Activated CD8-positive, alpha-beta memory T cell treated with anti-CD3 and anti-CD28 coated beads, Interleukin-2, amount 50 U/mL, for 4 hours (primary cell): ENCODE results near the gene ARHGAP21.
A peak's percentile ranks its signal among the peaks of the same experiment; 100 is the strongest.
"Not testable (repeated sequence)": the region's sequence is repeated elsewhere in the genome, so short reads cannot be mapped to it uniquely, and the experiment has no call there.

Source experiments
- DNase-seq: peaks from one replicate; pipeline ENCODE4 v3.0.0-alpha.2; 2020

ARHGAP21 gene

DNA sequence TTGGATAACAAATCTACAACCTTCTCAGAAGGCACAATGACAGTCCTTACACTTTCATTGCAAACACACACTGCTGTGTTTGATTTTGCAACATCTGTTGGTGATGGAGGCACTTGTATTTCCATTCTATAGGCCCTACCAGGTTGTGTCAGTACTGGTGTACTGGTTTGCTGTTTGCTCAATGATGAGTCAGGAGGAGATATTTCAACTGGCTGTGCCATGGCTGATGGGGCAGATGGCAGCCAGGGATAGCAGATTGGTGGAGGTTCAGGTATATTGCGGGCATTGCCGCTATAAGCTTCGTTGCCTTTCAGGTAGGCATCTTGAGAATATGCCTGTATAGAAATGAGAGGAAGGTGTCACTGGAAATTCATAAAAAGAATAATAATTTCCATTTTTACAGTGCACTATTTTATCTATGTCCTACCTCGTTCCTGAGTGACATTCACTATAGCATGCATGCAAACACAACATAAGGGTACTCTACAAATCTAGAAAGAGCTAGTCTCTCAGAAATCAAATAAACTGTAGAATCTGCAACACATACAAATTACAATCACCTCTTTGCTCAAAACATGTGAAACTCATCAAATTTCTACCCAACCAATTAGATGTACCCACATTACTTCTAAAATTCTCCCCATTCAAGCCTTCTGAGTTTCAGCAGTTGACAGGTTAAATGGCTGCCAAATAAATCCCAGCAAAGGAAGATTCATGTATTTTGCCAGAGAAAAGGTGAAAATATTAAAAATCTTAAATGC lies 102.5 kb downstream of the ARHGAP21 start:
- not testable (repeated sequence) for DNase-seq

DNA sequence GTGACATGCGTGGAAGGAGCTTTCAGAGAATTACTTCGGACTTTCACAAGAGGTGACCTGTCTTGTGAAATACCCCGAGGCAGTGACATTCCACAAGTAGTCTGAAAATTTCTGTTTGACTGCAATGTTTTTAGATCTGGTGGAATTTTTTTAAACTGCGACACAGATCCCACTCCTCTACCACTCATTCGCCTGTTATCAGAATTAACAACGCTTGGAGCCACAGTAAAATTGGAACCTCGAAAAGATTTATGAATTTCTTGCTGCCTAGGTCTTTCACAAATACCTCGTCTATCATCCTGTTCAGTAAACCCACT lies 103.7 kb downstream of the ARHGAP21 start:
- not testable (repeated sequence) for DNase-seq

DNA sequence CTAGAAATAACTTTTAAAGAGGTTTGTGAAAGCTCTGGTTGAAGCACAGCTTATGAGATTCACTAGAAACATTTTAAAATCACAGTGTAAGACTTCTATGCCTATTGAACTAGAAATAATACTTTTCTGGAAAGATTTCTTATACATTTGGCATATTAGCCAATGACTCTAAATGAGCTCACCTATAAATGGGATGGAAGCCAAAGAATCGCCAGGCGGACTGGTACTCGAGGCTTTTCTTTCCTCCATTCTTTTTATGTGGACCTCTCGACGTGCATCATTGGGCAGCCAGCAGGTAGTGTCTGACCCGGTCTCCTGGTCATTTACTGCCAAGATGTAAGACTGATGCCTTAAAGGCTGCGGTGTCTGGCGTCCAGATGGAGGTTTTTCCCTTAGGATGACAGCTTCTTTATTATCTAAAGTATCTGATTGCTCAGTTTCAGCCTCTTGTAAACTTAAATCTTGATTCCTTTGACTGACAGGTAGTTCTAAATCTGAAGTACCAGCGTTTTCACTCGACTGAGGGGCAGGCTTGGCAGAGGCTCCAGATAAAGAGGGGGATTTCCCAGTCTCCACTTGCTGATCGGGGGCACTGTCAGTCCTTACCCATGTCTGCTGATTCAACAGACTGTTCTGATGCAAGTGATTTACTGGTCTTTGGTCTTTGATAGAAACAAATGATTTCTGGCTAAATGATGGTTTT lies 104.2 kb downstream of the ARHGAP21 start:
- DNase-seq = not testable (repeated sequence)

DNA sequence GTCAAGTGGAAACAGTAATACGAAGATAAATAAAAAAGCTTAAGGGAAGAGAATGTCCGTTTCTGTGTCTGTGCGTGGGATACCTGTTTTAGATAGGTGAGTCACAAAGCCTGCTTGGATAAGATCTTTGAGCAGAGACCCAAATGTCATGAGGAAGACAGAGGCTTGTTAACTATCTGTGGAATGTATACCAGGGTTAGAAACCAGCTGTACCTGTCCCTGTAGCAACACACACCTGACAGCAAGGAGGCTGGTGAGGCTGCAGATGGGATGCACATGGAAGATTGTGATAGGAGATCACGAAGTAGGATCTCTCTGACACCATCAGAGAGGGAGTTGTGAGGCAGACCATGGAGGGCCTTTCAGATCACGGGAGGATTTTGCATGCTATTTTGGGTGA lies 105.3 kb downstream of the ARHGAP21 start:
- DNase-seq = no peak

DNA sequence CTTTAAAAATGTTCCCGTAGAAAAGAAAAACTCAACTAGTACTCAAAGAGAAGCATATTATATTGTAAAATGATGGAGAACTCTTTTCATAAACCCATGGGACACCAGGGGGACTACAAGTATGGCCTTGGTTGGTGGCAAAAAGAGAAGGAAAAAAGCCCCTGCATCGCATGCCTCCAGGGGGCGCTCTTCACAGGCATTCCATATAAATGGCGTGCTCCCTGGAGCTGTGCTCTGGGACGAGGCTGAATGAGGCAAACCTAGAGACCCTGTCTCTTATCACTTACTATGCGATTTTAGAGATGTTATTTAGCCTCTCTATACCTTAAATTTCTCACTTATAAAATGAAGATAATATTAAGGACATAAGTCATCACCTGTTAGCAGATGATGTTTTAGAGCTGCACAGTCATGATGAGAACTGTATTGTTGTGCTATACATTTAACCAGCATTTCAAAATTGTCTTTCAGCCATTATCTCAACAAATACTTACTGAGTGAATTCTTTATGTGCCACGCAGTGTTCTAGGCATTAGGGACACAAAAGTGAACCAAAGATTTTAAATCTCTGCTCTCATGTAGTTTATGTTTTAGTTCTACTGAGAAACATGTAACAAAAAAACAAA lies 105.8 kb downstream of the ARHGAP21 start:
- DNase-seq = peak; percentile 37

DNA sequence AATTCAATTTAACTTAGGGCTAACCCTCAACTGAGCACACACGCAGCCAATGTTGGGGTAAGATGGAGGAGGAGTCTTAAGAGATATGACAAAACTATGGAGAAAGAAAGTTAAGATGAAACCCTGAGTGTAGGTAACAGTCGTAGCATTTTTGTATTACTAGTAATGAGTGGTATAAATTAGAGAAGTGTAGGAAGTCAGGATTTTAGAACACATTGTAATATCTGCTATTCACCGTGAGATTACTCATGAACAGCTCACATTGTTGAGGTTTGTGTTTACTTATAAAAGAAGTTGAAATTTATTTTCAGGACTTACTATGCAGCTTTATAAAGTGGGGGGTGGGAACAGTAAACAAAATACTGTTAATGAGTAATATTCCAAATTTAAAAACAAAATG lies 107.2 kb downstream of the ARHGAP21 start:
- no peak for DNase-seq

DNA sequence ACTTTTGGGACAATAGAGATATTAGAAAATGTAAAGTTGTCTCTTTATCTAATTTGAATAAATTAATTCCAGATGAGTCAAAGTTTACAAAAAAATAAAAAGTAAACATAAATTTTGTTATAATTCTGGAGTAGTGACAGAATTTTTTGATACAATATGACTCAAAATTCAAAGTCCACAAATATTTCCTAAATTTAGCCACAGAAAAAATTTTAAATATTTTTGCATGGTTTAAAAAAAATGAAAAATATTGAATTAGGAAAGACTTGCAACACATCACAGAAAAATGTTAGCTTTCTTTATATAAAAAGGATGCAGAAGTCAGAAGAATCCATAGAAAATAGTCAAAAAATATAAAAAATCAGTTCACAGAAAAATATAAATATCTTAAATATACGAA lies 117.7 kb downstream of the ARHGAP21 start:
- no peak for DNase-seq

DNA sequence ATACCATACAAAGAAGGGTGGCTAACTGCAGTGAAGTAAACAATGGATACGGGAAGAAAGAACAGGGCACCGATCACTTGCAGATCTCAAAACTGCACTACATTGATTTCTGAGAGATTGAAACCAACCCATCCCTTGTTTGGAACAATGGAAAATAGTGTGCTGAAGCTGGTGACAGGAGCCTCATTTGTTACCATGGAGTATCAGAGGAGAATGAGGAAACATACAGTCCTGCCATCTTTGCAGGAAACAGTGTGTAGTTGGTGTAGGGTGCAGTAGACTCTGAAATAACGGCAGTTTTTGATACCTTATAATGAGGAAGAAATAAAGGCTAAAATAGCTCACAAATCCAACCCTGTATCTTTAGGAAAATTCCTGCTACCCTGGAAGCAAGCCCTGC lies 118.5 kb downstream of the ARHGAP21 start:
- DNase-seq = no peak

DNA sequence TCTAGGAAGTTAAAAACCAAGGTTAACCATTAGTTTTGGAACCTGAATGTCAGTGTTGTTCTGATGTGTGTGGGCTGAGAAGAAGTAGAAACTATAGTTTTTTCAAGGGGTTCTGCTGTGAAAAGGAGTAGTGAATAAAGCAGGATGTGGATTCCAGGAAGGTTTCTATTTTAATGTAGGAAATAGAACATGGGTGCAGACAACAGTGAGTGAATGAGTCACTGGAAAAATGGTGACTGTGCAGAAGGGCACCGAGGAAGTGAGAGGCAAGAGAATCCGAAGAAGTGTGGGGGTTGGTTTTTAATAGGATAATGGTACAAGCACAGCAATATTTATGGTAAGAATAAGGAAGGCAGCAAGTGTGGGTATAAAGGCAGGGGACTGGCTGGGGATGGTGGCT lies 120.4 kb downstream of the ARHGAP21 start:
- no peak for DNase-seq

DNA sequence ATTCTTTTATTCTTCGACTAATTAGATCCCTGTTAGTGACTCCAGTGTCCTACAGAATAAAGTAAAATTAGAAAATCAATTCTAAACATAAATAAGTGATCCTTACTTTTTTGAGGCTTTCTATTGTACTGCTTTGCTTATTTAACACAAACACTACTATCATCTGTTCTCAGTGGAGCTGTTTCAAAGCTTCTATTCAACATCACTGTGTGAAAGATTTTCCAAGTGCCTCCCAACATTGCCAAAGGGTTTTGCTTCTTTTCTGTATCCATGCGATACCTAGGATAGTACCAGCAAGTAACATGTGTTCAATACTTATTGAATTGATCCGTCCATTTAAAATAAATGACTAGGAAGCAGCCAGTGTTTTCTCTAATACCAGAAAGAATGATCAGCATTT lies 125.7 kb downstream of the ARHGAP21 start:
- no peak for DNase-seq

DNA sequence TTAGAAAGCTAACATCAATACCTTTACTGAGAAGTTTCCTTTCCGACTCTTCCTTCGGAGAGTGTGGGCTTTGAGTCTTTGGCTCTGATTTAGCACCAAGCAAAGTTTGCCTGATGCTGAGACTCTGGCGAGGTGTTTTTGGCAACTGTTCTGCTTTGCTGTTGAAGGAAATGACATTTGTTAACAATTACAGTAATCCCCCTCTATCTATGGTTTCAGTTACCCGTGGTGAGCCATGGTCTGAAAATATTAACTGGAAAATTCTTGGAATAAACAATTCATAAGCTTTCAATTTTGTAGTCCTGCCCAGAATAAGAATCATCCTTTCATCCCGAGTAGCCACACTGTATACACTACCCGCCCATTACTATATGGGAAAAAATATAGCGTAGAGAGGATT lies 126.3 kb downstream of the ARHGAP21 start:
- DNase-seq = no peak

DNA sequence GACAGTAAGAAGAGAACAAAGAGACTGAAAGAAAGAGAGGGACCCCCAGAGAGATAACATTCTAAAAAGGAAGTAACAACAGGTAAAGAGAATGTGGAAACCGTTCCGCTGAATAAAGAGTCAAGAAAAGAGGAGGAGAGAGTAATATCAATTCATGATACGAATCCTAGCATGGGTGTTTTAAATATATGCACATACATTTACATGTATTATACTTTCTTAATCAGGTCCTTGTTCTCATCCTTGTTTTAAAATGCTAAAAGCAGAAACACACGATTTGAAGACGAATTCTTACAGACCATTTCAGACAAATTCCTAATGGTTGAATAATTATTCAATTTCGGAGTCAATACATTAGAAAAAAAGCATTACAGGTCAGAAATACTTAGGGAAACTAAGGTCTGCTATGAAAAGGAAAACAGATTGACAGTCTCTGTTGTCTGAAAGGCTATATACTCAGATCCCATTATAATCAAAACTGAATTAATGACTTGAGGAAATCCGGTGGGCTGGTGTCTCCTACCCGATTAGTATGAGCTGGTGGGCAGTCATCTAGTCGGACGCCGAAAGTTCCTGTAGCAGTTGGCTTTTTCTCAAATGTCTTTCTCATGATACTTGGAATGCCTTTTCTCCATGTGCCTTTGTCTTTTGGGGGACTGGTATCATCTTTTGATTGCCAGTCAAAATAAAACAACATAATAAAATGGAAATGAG lies 127.3 kb downstream of the ARHGAP21 start:
- no peak for DNase-seq

DNA sequence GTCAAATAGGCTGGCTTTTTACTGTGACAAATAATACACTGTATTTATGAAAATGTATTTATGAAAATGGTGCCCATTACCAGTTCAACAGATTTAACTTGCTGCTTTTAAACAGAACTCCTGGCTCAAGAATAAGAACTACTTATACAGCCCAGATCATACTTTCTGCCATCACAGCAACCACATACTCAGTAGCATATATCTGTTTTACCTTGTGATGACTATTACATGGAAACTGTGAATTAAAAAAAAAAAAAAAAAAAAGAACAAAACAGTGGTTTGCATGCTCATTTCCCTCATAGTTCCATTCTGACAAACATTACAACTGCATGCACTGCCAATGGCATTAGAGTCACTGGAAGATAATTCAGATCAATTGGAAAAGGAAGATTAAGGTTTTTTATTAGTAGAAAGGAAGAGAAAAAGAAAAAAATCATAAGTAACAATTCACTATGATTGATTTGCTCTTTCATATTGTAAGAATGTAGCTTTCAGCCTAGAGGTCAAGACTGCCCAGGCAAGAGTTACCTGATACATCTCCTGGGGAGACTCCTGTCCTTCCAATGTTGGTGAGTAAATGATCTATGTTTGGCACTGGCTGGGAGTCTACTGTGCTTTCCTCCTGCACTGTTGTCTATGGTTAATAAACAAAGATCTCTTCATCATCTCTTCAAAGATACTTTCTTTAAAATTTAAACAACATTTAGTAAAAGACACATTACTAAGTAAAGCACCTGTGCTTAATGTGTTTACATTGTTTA lies 132.8 kb downstream of the ARHGAP21 start:
- no peak for DNase-seq

DNA sequence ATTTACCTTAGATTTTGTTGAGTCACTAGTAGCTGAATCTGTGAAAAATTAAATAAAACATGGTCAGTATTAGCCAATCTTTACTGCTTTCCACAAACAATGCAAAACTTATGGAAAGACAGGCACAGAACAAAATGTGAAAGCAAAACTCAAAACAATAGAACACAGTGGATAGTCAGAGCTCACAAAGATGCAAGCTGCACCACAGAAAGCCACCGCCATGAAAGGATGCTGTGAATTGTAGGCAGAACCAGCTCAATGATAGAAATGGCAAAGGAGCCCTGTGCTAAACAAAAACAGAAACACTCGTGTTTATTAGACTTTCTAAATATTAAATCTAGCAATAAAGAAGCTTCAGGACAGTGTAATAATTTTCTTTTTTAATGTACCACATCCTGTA lies 134.4 kb downstream of the ARHGAP21 start:
- no peak for DNase-seq

DNA sequence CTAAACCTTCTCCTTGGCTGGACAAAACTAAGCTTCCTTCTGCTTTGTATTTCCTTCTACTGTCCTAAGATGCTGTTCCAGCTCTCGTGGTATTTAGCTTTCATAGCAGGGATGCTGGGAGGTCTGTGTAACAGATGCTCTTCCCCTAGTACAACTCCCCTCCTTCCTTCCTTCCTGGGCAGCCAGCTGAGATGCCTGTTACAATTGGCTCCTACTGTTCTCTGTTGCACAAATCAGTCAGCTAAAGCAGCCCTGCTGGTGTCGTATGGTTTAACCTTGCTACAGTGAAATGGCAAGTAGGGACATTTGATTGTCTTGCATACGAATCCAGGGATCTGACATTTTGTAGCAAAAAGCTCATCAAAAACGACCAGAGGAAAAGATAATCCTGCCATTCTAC lies 143.8 kb downstream of the ARHGAP21 start:
- DNase-seq = no peak

DNA sequence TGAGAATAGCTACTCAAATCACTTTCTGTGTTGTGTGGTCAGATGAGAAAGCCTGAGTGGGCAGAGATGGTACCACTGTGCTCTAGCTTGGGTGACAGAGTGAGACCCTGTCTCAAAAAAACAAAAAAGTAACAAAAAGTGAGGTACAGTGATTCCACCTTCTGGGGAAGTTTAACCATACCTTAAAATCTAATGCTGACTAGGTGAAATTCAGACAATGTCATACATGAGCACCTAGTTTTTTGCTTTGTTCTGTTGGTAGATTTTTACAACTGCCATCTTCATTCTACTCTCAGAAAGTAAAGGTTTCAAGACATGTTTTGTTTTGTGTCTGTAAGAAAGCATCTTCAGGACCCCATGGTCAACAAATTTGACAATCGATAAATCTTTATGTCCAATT lies 144.2 kb downstream of the ARHGAP21 start:
- no peak for DNase-seq

DNA sequence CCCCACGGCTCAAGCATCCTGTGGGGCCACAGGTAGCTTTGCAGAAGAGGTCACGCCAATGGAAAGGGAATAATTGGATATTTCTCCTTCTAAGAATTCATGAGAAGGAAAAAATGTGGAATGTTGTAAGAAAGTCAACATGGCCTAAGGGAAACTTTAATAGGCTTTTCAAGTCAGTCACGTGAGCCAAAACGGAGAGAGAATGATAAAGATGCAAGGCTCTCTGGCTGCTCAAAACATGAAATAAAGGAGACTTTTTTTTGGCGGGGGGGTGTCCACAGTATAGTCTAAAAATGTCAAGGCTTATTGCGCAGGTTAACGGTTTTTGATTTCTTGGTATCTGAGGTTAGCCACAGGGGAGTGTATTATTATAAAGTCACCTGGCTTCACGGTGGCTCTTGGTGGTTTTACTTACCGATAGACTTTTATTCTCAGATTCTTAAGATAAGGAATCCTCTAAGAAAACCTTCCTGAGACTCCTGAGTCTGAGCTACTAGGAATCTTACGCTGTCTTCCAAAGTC lies 148.1 kb downstream of the ARHGAP21 start:
- no peak for DNase-seq

DNA sequence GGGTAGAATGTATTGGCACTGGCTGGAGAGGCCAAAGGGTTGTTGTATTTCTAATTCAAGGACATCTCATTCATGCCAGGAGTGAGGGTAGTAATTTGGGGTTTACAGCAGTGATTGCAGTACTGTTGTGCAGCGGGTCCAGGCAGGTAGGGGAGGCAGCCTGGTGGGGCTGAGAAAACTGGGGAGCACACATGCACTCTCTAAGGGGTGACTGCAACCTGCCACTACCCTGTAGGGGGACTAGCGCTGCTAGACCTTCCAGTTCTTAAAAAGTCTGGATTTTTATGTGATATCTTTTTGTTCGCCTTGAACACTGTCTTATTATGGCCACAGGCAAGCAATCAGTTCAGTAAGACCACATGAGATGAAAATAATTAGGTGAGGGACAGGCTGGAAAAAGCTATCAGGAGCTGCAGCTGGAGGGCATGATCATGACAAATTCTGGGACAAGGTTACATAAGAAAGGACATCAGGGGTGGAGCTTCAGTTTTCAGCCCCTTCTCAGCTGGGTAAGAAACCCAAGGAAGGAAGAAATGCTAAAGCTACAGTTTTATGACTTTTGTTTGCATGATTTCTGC lies 149.0 kb downstream of the ARHGAP21 start:
- DNase-seq = no peak

DNA sequence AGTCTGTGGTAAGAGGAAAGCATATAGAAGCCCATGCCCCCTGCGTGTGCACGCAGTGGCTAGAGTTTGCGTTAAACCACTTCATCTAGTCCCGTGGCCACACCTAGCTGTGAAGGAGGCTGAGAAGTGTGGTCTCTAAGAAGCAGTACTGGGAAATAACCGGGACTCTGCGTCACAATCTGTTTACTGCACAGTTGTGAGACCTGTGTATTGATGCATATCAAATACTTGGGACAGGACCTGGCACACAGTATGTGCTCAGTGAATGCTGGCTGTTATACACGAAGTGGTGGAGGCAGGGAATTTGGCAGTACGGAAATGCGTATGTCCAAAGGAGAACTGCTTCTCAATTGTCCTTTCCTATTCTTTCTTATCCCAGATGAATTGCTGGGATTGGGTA lies 149.5 kb downstream of the ARHGAP21 start:
- no peak for DNase-seq

DNA sequence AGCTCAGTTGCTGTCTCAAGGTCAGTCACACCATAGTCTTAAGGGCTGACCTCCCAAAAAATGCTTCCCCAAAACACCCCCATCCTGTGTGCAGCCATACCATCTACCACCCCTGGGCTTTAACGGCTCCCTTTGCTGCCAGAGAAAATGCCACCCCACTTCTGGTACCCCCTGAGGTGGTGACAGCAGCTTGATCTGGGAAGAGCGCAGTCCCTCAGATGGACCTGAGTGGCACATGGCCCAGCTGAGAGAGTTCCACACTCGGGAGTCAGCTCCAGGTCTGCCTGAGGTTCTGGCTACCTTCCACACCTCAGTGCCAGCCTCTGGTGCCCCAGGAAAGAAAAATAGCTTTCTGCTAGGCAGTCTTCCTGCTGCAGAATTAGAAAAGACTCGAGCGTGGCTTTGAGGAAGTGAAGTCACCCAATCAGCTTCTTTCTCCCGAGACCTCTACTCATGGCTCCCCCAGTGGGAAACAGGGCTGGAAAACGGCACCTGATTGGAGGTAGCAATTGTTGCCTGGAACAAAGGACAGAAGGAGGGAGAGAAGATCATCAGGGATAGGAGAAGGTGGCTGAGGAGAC lies 151.7 kb downstream of the ARHGAP21 start:
- DNase-seq = no peak

DNA sequence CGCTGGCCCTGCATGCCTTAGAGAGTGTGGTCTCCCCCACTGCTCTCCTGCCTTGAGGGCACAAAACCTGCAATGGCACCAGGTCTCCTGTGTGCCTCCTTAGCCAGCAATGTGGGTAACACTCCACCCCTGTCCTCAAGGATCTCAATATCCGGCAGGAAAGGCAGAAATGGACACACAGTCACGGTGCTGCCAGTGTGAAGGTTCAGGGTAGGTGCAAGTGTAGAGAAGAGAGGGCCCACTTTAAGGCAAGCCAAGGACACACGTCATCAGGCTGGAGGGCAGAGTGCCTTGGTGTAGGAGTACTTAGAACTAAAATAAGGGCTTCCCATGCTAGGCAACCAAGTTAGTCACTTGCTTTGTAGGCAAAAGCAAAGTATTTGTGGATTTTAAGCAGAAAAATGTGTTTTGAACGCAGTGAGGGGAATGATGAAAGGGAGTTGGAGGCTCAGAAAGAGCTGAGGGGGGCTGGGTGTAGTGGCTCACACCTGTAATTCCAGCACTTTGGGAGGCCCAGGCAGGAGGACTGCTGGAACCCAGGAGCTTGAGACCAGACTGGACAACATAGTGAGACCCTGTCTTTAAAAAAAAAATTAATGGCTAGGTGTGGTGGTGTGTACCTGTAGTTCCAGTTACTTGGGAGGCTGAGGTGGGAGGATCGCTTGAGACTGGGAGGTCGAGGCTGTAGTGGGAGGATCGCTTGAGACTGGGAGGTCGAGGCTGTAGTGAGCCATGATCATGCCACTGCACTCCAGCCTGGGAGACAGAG lies 152.8 kb downstream of the ARHGAP21 start:
- DNase-seq = no peak
